MM.1S (cell line): Measurements from ENCODE around the gene MRI1.

Experiments
- DNase-seq: peaks from one replicate; pipeline ENCODE4 v3.0.0-alpha.2; 2015
- H2AFZ ChIP-seq: fragments of 300-600 bp; sonication (generic); 2 replicates; pipeline ENCODE4 v1.6.0; 2016; ENCODE audit warnings: antibody characterized with exemption, low read length
- H3F3A ChIP-seq: fragments of 300-600 bp; sonication (generic); 2 replicates; pipeline ENCODE4 v1.6.1; 2016; ENCODE audit warnings: mild to moderate bottlenecking, antibody characterized with exemption, low read length, moderate library complexity, mixed read lengths; ENCODE audit not compliant: insufficient read depth
- H3K27ac ChIP-seq: fragments of 300-600 bp; sonication (generic); 2 replicates; pipeline ENCODE4 v1.5.1; 2016; ENCODE audit warnings: mild to moderate bottlenecking, low read length
- H3K27me3 ChIP-seq: fragments of 300-600 bp; sonication (generic); replicated peaks from 2 replicates; pipeline ENCODE4 v1.6.0; 2016; ENCODE audit warnings: low read length; ENCODE audit not compliant: insufficient read depth
- H3K36me3 ChIP-seq: fragments of 300-600 bp; sonication (generic); replicated peaks from 2 replicates; pipeline ENCODE4 v1.6.1; 2016; ENCODE audit warnings: mild to moderate bottlenecking, low read length, mixed read lengths; ENCODE audit not compliant: insufficient read depth
- H3K4me1 ChIP-seq: fragments of 300-600 bp; sonication (generic); 2 replicates; pipeline ENCODE4 v1.6.1; 2016; ENCODE audit warnings: low read length, mixed read lengths
- H3K4me2 ChIP-seq: fragments of 300-600 bp; sonication (generic); 2 replicates; pipeline ENCODE4 v1.6.0; 2016; ENCODE audit warnings: low read depth, low read length
- H3K4me3 ChIP-seq: fragments of 300-600 bp; sonication (generic); 2 replicates; pipeline ENCODE4 v1.5.1; 2016; ENCODE audit warnings: low read length, mixed read lengths
- H3K79me2 ChIP-seq: fragments of 300-600 bp; sonication (generic); 2 replicates; pipeline ENCODE4 v1.6.1; 2016; ENCODE audit warnings: mixed run types, low read length, mixed read lengths
- H3K9ac ChIP-seq: fragments of 300-600 bp; sonication (generic); 2 replicates; pipeline ENCODE4 v1.6.1; 2016; ENCODE audit warnings: low read length, mixed read lengths
- H3K9me2 ChIP-seq: fragments of 300-600 bp; sonication (generic); replicated peaks from 2 replicates; pipeline ENCODE4 v1.6.1; 2016; ENCODE audit warnings: mild to moderate bottlenecking, low read length, mixed read lengths; ENCODE audit not compliant: insufficient read depth
- H3K9me3 ChIP-seq: fragments of 300-600 bp; sonication (generic); replicated peaks from 2 replicates; pipeline ENCODE4 v1.6.1; 2016; ENCODE audit warnings: mild to moderate bottlenecking, low read length, mixed read lengths; ENCODE audit not compliant: insufficient read depth
- H4K20me1 ChIP-seq: fragments of 300-600 bp; sonication (generic); 2 replicates; pipeline ENCODE4 v1.6.1; 2016; ENCODE audit warnings: mild to moderate bottlenecking, low read length, moderate library complexity, mixed read lengths; ENCODE audit not compliant: insufficient read depth
- EZH2 ChIP-seq: fragments of 300-600 bp; sonication (generic); optimal IDR thresholded peaks from 2 replicates; pipeline ENCODE3; 2017; ENCODE audit warnings: low read depth, mild to moderate bottlenecking, antibody characterized with exemption, low read length, mixed read lengths
- EZH2phosphoT487 ChIP-seq: fragments of 300-600 bp; sonication (generic); IDR thresholded peaks from 2 replicates; pipeline ENCODE4 v1.6.1; 2018; ENCODE audit warnings: antibody characterized with exemption, low read length
- TF ChIP-seq, protein P1 (sequence below): fragments of 300-600 bp; sonication (generic); IDR thresholded peaks from 2 replicates; pipeline ENCODE4 v1.5.1; 2016; ENCODE audit warnings: antibody characterized with exemption, low read length, mixed read lengths

Gene MRI1

DNA sequence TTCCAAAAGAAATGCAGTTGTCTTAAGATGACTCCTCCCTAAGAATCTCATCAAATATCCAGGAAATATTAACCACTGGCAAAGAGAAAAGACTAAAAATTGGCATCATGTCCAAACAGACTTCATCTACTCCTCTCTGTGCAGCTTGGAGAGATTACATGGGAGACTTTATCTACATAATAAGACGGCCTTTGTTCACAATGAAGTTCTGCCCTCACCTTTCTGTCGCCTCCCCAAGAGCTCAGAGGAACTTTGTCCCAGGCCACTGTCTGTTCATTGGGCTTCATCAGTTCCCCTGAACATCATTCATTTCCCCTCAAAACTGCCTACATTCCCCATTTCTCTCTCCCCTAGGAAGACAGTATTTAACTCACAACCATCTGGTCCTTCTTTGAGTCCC is 22.4 kb upstream of the MRI1 start:
- Histone ChIP-seq H3K79me2 (no peaks in the 10 kb centered on the region), H3K9me3 (no peaks in the 10 kb centered on the region), H4K20me1 (no peaks in the 10 kb centered on the region), H3K27ac (no peak overlapping the region), H3K36me3 (no peaks in the 10 kb centered on the region), H2AFZ (no peak overlapping the region), H3K9ac (no peak overlapping the region), H3K9me2 (no peaks in the 10 kb centered on the region), H3F3A (no peaks in the 10 kb centered on the region), H3K27me3 (peaks cover 23% of the 10 kb centered on the region), H3K4me3 (no peak overlapping the region), H3K4me2 (no peak overlapping the region), H3K4me1 (no peaks in the 10 kb centered on the region)
- TF ChIP-seq EZH2, result no peak
- TF ChIP-seq, protein P1, sequence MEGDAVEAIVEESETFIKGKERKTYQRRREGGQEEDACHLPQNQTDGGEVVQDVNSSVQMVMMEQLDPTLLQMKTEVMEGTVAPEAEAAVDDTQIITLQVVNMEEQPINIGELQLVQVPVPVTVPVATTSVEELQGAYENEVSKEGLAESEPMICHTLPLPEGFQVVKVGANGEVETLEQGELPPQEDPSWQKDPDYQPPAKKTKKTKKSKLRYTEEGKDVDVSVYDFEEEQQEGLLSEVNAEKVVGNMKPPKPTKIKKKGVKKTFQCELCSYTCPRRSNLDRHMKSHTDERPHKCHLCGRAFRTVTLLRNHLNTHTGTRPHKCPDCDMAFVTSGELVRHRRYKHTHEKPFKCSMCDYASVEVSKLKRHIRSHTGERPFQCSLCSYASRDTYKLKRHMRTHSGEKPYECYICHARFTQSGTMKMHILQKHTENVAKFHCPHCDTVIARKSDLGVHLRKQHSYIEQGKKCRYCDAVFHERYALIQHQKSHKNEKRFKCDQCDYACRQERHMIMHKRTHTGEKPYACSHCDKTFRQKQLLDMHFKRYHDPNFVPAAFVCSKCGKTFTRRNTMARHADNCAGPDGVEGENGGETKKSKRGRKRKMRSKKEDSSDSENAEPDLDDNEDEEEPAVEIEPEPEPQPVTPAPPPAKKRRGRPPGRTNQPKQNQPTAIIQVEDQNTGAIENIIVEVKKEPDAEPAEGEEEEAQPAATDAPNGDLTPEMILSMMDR, result no peak
- TF ChIP-seq EZH2phosphoT487, result no peak
- no peak for DNase-seq

GRCh38 chr19:13742756-13743155 is 21.6 kb upstream of the MRI1 start:
- H3K4me1 ChIP-seq, result no peaks in the 10 kb centered on the region
- peaks cover 23% of the 10 kb centered on the region for H3K27me3 ChIP-seq
- TF ChIP-seq EZH2phosphoT487 (no peak), EZH2 (no peak)
- TF ChIP-seq, protein P1, result no peak
- no peak overlapping the region for H2AFZ ChIP-seq
- H3F3A ChIP-seq, result no peaks in the 10 kb centered on the region
- no peaks in the 10 kb centered on the region for H4K20me1 ChIP-seq
- H3K79me2 ChIP-seq, result no peaks in the 10 kb centered on the region
- H3K9ac ChIP-seq, result no peak overlapping the region
- no peaks in the 10 kb centered on the region for H3K36me3 ChIP-seq
- H3K27ac ChIP-seq, result no peak overlapping the region
- H3K4me3 ChIP-seq, result no peak overlapping the region
- no peak overlapping the region for H3K4me2 ChIP-seq
- H3K9me3 ChIP-seq, result no peaks in the 10 kb centered on the region
- no peak for DNase-seq
- H3K9me2 ChIP-seq, result no peaks in the 10 kb centered on the region

DNA sequence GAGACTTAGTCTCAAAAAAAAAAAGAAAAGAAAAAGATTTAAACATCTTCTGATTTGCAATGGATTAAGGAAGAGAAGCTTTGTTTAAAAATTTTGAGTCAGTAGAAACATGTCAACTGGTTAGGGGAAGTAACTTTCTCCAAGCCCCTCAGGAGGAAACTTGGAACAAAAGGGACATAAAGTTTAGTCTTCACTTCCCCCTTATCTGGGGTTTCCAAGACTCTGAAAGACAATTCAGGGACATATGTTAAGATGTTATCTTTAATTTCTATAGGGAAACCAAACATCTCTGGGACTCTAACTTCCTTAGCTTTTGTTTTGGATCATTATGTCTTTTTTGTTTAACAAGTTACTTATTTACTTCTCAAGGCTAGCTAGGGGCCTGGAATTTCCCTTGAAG is 20.1 kb upstream of the MRI1 start:
- H3K9ac ChIP-seq, result no peak overlapping the region
- no peaks in the 10 kb centered on the region for H3K4me1 ChIP-seq
- H3K4me3 ChIP-seq, result no peak overlapping the region
- no peaks in the 10 kb centered on the region for H4K20me1 ChIP-seq
- peaks cover 10% of the 10 kb centered on the region for H3K79me2 ChIP-seq
- no peaks in the 10 kb centered on the region for H3K9me2 ChIP-seq
- no peak overlapping the region for H3K4me2 ChIP-seq
- no peaks in the 10 kb centered on the region for H3K36me3 ChIP-seq
- H3F3A ChIP-seq, result no peaks in the 10 kb centered on the region
- H3K9me3 ChIP-seq, result no peaks in the 10 kb centered on the region
- no peak for DNase-seq
- TF ChIP-seq, protein P1, result no peak
- TF ChIP-seq EZH2phosphoT487 (no peak), EZH2 (no peak)
- peaks cover 23% of the 10 kb centered on the region for H3K27me3 ChIP-seq
- H3K27ac ChIP-seq, result no peak overlapping the region
- H2AFZ ChIP-seq, result no peak overlapping the region

DNA sequence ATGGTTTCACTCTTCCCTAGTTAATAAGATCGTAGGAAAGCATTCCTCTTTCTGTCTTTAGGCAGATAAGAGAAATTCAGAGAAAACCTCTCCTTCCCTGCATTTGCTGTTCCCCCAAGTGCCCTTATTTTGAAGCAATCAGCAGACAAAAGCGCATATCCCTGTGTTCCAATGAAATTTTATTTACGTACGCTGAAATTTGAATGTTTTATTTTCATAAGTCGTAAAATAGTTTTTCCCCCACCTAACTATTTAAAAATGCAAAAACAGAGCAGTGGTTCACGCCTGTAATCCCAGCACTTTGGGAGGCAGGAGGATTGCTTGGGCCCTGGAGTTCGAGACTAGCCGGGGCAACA is 17.2 kb upstream of the MRI1 start:
- Histone ChIP-seq H3K9ac (no peak overlapping the region), H4K20me1 (no peaks in the 10 kb centered on the region), H2AFZ (peak overlapping the region; percentile 60), H3K4me3 (peak overlapping the region; percentile 96), H3K36me3 (no peaks in the 10 kb centered on the region), H3K9me3 (no peaks in the 10 kb centered on the region), H3K27ac (no peak overlapping the region), H3K4me2 (peak overlapping the region; percentile 42; the same call in 1 of the 2 replicates), H3K9me2 (no peaks in the 10 kb centered on the region), H3K4me1 (no peaks in the 10 kb centered on the region), H3K27me3 (peaks cover 23% of the 10 kb centered on the region), H3K79me2 (peaks cover 14% of the 10 kb centered on the region), H3F3A (no peaks in the 10 kb centered on the region)
- TF ChIP-seq, protein P1, result no peak
- TF ChIP-seq EZH2phosphoT487 (no peak), EZH2 (no peak)
- DNase-seq, result no peak
